ENCODE results near the gene DNAJC5. TPM values are rescaled to one million over a fixed set of nuclear protein-coding genes. Genes with fewer than 3 reads are reported as not detected.

The DNAJC5 gene
- total and polyA plus RNA-seq, 8 donors = 23.1 to 60.1 (median 38.1) TPM

DNA sequence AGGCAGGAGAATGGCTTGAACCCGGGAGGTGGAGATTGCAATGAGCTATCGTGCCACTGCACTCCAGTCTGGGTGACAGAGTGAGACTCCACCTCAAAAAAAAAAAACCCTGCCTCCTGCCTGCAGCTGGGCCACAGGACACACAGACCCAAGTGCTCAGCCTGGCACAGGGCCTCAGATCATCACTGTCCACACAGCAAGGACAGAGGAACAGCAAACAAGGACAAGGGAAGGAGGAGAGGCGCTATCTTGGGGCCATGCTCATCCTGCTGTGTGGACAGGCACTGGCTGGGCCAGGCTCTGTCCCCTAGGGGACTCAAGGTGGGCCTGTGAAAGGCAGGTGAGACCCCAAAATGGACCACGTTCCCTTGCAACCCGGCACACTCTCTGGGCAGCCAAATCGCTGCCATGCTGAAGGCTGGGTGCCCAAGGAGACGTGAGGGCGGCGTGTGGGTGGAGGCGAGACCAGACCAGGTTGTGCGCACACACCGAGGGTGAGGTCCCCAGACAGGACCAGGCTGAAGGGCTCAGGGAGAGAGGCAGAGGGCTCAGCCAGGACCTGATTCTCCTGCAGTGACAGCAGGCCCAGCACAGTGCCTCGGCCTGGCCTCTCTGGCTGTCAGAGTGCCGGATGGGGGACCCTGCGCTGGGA, 52.2 kb downstream of the DNAJC5 start:
- H3K36me3 ChIP-seq = peaks cover 34 to 44% (median 42%) of the 10 kb centered on the region in 4 donors
- WGBS, 5 donors = 70 to 84% (median 76%) methylated on average over 9 to 15 of the region's 15 CpGs
- intact Hi-C loops (cut with DNase I; ENCODE audit: low total_unique reads) = no loop called here
- DNase-seq = no peak
- H3K4me3 ChIP-seq = no peak overlapping the region
- TF ChIP-seq EP300 (IDR thresholded peaks at IDR 0.05) (no peak), POLR2AphosphoS5 (IDR thresholded peaks at IDR 0.05) (no peak), POLR2A (IDR thresholded peaks at IDR 0.05) (no peak), CTCF (IDR thresholded peaks at IDR 0.05) (no peak)
- no peaks in the 10 kb centered on the region for H3K27me3 ChIP-seq
- H3K9me3 ChIP-seq = no peaks in the 10 kb centered on the region
- H3K27ac ChIP-seq = peak overlapping the region in 3 of 5 donors; percentile 39 to 88 (median 78)
- H3K4me1 ChIP-seq = peaks cover 51 to 71% (median 68%) of the 10 kb centered on the region in 4 donors

DNA sequence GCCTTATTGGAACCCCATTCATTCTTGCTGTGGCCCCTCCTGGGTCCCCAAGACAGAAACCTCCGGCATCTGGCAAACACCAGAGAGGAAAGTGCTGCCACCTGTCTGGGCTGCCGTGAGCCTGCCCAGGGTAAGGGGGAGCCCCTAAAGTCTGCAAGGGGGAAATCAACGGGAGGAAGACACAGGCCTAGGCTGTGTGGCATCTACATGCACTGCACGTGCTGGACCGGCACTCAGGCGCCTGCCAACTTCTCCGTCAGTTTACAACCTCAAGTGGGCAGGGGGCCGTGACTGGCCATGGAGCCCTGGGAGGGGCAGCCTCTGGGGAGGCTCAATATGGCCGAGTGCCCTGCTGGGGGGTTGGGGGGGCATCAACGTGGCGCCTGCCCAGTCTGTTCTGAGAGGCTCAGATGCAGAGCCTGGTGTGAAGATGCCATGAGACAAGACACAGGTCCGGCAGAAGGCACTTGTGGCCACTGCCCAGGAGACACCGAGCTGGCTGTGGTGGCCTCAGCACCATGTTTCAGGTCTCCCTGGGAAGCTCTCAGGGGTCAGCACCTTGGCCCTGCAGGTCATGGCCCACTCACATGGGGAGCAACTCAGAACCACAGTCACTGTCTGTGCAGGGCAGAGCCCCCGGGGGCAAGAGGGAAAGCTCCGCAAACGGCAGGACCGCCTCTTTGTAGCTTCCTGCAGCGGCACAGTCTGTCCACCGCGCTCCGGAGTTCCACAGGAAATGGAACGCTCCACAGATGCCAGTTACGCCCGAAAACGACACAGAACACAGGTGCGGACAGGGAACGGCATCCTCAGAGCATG, 52.9 kb downstream of the DNAJC5 start:
- TF ChIP-seq POLR2AphosphoS5 (IDR thresholded peaks at IDR 0.05) (peak in 1 of 3 donors; percentile 4), EP300 (IDR thresholded peaks at IDR 0.05) (no peak)
- Histone ChIP-seq H3K4me3 (peak overlapping the region in 2 of 4 donors; percentile 5 to 42), H3K4me1 (peaks cover 54 to 73% (median 69%) of the 10 kb centered on the region in 4 donors), H3K36me3 (peaks cover 31 to 42% (median 39%) of the 10 kb centered on the region in 4 donors), H3K27me3 (no peaks in the 10 kb centered on the region), H3K27ac (peak overlapping the region in 4 of 5 donors; percentile 39 to 88 (median 82)), H3K9me3 (no peaks in the 10 kb centered on the region)
- intact Hi-C loops (cut with DNase I; ENCODE audit: low total_unique reads) = no loop called here
- 38 to 59% (median 46%) methylated on average over 26 to 27 of the region's 27 CpGs for WGBS, 5 donors
- peak in 1 of 2 donors; percentile 56 for DNase-seq

- Histone ChIP-seq H3K36me3 (peaks cover 1 to 12% (median 9%) of the 10 kb centered on the region in 4 donors), H3K4me3 (peak overlapping the region in 1 of 4 donors; percentile 24), H3K9me3 (no peaks in the 10 kb centered on the region), H3K27ac (peak overlapping the region; percentile 12 to 88 (median 86)), H3K4me1 (peaks cover 72 to 92% (median 88%) of the 10 kb centered on the region in 4 donors), H3K27me3 (no peaks in the 10 kb centered on the region)
- TF ChIP-seq CTCF (IDR thresholded peaks at IDR 0.05) (no peak), POLR2A (IDR thresholded peaks at IDR 0.05) (no peak), EP300 (IDR thresholded peaks at IDR 0.05) (no peak), POLR2AphosphoS5 (IDR thresholded peaks at IDR 0.05) (no peak)
- DNase-seq = no peak
- intact Hi-C loops (cut with DNase I; ENCODE audit: low total_unique reads) = no loop called here
- WGBS, 5 donors = 20 to 85% (median 78%) methylated on average over 1 to 20 of the region's 20 CpGs
Measured at GRCh38 chr20:63950701-63951397, 55.9 kb downstream of the DNAJC5 start.

GRCh38 chr20:63951398-63952209, 56.7 kb downstream of the DNAJC5 start:
- intact Hi-C loops (cut with DNase I; ENCODE audit: low total_unique reads) = no loop called here
- H3K4me3 ChIP-seq = peak overlapping the region in 1 of 4 donors; percentile 24
- H3K27me3 ChIP-seq = no peaks in the 10 kb centered on the region
- DNase-seq = no peak
- H3K36me3 ChIP-seq = peaks cover 0 to 5% (median 2%) of the 10 kb centered on the region in 4 donors
- peaks cover 73 to 92% (median 89%) of the 10 kb centered on the region in 4 donors for H3K4me1 ChIP-seq
- H3K27ac ChIP-seq = peak overlapping the region; percentile 13 to 88 (median 86)
- 40 to 56% (median 54%) methylated on average over 7 to 17 of the region's 17 CpGs for WGBS, 5 donors
- H3K9me3 ChIP-seq = no peaks in the 10 kb centered on the region
- TF ChIP-seq CTCF (IDR thresholded peaks at IDR 0.05) (no peak), EP300 (IDR thresholded peaks at IDR 0.05) (no peak), POLR2A (IDR thresholded peaks at IDR 0.05) (no peak), POLR2AphosphoS5 (IDR thresholded peaks at IDR 0.05) (no peak)
